ENCODE data around the gene ZFYVE27. TPM values are rescaled to one million over a fixed set of nuclear protein-coding genes. Genes with fewer than 3 reads are reported as not detected.

Gene ZFYVE27
- polyA plus RNA-seq, 6 donors from 2014 or later = 34.0 to 51.3 (median 38.0) TPM

- Mint-ChIP-seq H3K9me3 (no peaks in the 10 kb centered on the region), H3K36me3 (no peaks in the 10 kb centered on the region), H3K4me3 (no peak overlapping the region), H3K4me1 (no peaks in the 10 kb centered on the region), H3K27ac (no peak overlapping the region), H3K27me3 (peaks cover 15 to 29% (median 22%) of the 10 kb centered on the region in 3 donors)
- DNase-seq = no peak
- no peak for ATAC-seq (ENCODE audit: low read depth in 2 of 2)
These were observed 69.0 kb downstream of the ZFYVE27 start for GRCh38 chr10:97805949-97806348.

GRCh38 chr10:97810446-97810845 is 73.5 kb downstream of the ZFYVE27 start:
- Mint-ChIP-seq H3K27ac (no peak overlapping the region), H3K4me1 (no peaks in the 10 kb centered on the region), H3K4me3 (no peak overlapping the region), H3K36me3 (no peaks in the 10 kb centered on the region), H3K27me3 (peaks cover 5 to 17% (median 12%) of the 10 kb centered on the region in 3 donors), H3K9me3 (no peaks in the 10 kb centered on the region)
- ATAC-seq (ENCODE audit: low read depth in 2 of 2) = no peak
- DNase-seq = no peak

Other genes with a start within 250 kb of the ZFYVE27 start
- gene MMS19, start 238.7 kb upstream of the ZFYVE27 start, polyA plus RNA-seq (ENCODE audit: low read depth in 6 of 6) = 10 to 100 TPM; 22.5 to 44.3 (median 26.6) TPM
- 1 to 10 TPM in 3 of 6 donors, under 1 TPM in 2, not detected in 1; 0.60 to 1.2 (median 1.0) TPM for gene UBTD1, start 238.2 kb upstream of the ZFYVE27 start, polyA plus RNA-seq (ENCODE audit: low read depth in 6 of 6)
- gene ANKRD2, start 164.3 kb upstream of the ZFYVE27 start, polyA plus RNA-seq (ENCODE audit: low read depth in 6 of 6) = not detected
- gene HOGA1, start 152.7 kb upstream of the ZFYVE27 start, polyA plus RNA-seq (ENCODE audit: low read depth in 6 of 6) = not detected
- not detected for gene C10orf62, start 147.4 kb upstream of the ZFYVE27 start, polyA plus RNA-seq (ENCODE audit: low read depth in 6 of 6)
- 1 to 10 TPM in 2 of 6 donors, under 1 TPM in 3, not detected in 1; 0.27 to 2.1 (median 0.77) TPM for gene MORN4, start 103.6 kb upstream of the ZFYVE27 start, polyA plus RNA-seq (ENCODE audit: low read depth in 6 of 6)
- gene PI4K2A, start 96.5 kb upstream of the ZFYVE27 start, polyA plus RNA-seq (ENCODE audit: low read depth in 6 of 6) = 1 to 10 TPM; 5.1 to 7.9 (median 6.4) TPM
- gene AVPI1, start 49.9 kb upstream of the ZFYVE27 start, polyA plus RNA-seq (ENCODE audit: low read depth in 6 of 6) = 1 to 10 TPM; 1.4 to 4.0 (median 2.3) TPM
- under 1 TPM in 1 of 6 donors, not detected in 5; 0.57 TPM for gene MARVELD1, start 23.4 kb upstream of the ZFYVE27 start, polyA plus RNA-seq (ENCODE audit: low read depth in 6 of 6)
- not detected for gene SFRP5, start 34.9 kb downstream of the ZFYVE27 start, polyA plus RNA-seq (ENCODE audit: low read depth in 6 of 6)
- gene GOLGA7B, start 112.7 kb downstream of the ZFYVE27 start, polyA plus RNA-seq (ENCODE audit: low read depth in 6 of 6) = not detected

Measured in naive B cell (primary cell).